ENCODE measurements around the gene SNRPB. TPM values are rescaled to one million over a fixed set of nuclear protein-coding genes. Genes with fewer than 3 reads are reported as not detected.
"Not testable (repeated sequence)": the region's sequence is repeated elsewhere in the genome, so short reads cannot be mapped to it uniquely, and the experiment has no call there.

The SNRPB gene
- total RNA-seq, 3 donors from 2014 or later = 84.2 to 143 (median 94.6) TPM

- intact Hi-C loops (cut with DNase I, micrococcal nuclease) = no loop called here
- H3K36me3 ChIP-seq (ENCODE audit: low read depth) = no peaks in the 10 kb centered on the region
- H3K9me3 ChIP-seq = no peaks in the 10 kb centered on the region
- no peak for DNase-seq
- no peaks in the 10 kb centered on the region for H3K4me1 ChIP-seq (ENCODE audit: low read depth)
- ATAC-seq = no peak
- TF ChIP-seq, protein P1, sequence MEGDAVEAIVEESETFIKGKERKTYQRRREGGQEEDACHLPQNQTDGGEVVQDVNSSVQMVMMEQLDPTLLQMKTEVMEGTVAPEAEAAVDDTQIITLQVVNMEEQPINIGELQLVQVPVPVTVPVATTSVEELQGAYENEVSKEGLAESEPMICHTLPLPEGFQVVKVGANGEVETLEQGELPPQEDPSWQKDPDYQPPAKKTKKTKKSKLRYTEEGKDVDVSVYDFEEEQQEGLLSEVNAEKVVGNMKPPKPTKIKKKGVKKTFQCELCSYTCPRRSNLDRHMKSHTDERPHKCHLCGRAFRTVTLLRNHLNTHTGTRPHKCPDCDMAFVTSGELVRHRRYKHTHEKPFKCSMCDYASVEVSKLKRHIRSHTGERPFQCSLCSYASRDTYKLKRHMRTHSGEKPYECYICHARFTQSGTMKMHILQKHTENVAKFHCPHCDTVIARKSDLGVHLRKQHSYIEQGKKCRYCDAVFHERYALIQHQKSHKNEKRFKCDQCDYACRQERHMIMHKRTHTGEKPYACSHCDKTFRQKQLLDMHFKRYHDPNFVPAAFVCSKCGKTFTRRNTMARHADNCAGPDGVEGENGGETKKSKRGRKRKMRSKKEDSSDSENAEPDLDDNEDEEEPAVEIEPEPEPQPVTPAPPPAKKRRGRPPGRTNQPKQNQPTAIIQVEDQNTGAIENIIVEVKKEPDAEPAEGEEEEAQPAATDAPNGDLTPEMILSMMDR (IDR thresholded peaks at IDR 0.05) = no peak
- H3K4me3 ChIP-seq = no peak overlapping the region
Measured at GRCh38 chr20:2507464-2507863, 36.9 kb upstream of the SNRPB start.

DNA sequence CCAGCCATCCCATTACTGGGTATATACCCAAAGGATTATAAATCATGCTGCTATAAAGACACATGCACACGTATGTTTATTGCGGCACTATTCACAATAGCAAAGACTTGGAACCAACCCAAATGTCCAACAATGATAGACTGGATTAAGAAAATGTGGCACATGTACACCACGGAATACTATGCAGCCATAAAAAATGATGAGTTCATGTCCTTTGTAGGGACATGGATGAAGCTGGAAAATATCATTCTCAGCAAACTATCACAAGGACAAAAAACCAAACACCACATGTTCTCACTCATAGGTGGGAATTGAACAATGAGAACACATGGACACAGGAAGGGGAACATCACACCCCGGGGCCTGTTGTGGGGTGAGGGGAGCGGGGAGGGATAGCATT is 35.8 kb upstream of the SNRPB start:
- H3K9me3 ChIP-seq; intact Hi-C loops (cut with DNase I, micrococcal nuclease); H3K4me3 ChIP-seq; ATAC-seq; H3K36me3 ChIP-seq (ENCODE audit: low read depth); H3K4me1 ChIP-seq (ENCODE audit: low read depth); DNase-seq: not testable (repeated sequence)

- H3K36me3 ChIP-seq (ENCODE audit: low read depth); ATAC-seq; intact Hi-C loops (cut with DNase I, micrococcal nuclease); DNase-seq; H3K9me3 ChIP-seq; H3K4me1 ChIP-seq (ENCODE audit: low read depth); H3K4me3 ChIP-seq: not testable (repeated sequence)
Measured at GRCh38 chr20:2504803-2505202, 34.2 kb upstream of the SNRPB start.

- H3K36me3 ChIP-seq (ENCODE audit: low read depth); DNase-seq; H3K4me1 ChIP-seq (ENCODE audit: low read depth); ATAC-seq; intact Hi-C loops (cut with DNase I, micrococcal nuclease); H3K9me3 ChIP-seq; H3K4me3 ChIP-seq: not testable (repeated sequence)
Measured at GRCh38 chr20:2502808-2503384, 32.3 kb upstream of the SNRPB start.

GRCh38 chr20:2485661-2486060 is 15.1 kb upstream of the SNRPB start:
- intact Hi-C loops (cut with DNase I, micrococcal nuclease) = no loop called here
- H3K9me3 ChIP-seq = no peaks in the 10 kb centered on the region
- H3K36me3 ChIP-seq (ENCODE audit: low read depth) = no peaks in the 10 kb centered on the region
- DNase-seq = no peak
- H3K4me3 ChIP-seq = no peak overlapping the region
- ATAC-seq = peak; percentile 47
- no peaks in the 10 kb centered on the region for H3K4me1 ChIP-seq (ENCODE audit: low read depth)
- TF ChIP-seq, protein P1 (IDR thresholded peaks at IDR 0.05) = no peak

DNA sequence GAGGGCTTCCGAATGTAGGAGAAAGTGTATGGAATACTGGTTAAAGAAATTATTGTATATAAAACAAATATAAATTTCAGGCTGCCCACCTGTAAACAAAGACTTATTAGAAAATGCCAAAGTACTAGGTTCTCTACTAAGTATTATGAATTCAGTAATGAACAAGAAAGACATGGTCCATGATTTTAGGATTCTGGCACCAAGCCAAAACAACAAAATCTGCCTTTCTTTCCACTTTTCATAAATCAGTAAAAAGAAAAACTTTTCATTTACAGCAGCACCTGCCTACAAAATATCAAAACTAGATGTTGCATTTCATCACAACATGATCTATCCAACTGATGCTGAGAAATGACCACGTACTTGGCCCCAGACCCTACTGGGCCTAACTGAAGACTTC is 14.5 kb upstream of the SNRPB start:
- intact Hi-C loops (cut with DNase I, micrococcal nuclease) = no loop called here
- H3K9me3 ChIP-seq = no peaks in the 10 kb centered on the region
- no peaks in the 10 kb centered on the region for H3K4me1 ChIP-seq (ENCODE audit: low read depth)
- TF ChIP-seq, protein P1 (IDR thresholded peaks at IDR 0.05) = no peak
- no peak for ATAC-seq
- DNase-seq = no peak
- H3K36me3 ChIP-seq (ENCODE audit: low read depth) = no peaks in the 10 kb centered on the region
- no peak overlapping the region for H3K4me3 ChIP-seq

- Histone ChIP-seq H3K9me3 (no peaks in the 10 kb centered on the region), H3K4me1 (ENCODE audit: low read depth) (no peaks in the 10 kb centered on the region), H3K36me3 (ENCODE audit: low read depth) (no peaks in the 10 kb centered on the region), H3K4me3 (no peak overlapping the region)
- DNase-seq (no peak), ATAC-seq (no peak)
- intact Hi-C loops (cut with DNase I, micrococcal nuclease) = no loop called here
- TF ChIP-seq, protein P1 (IDR thresholded peaks at IDR 0.05) = no peak
Measured at GRCh38 chr20:2483504-2483903, 12.9 kb upstream of the SNRPB start.

Measured in mucosa of descending colon (tissue), 3 donors.